Transverse colon (tissue), 4 donors: Measurements from ENCODE around the gene CHMP4B. TPM values are rescaled to one million over a fixed set of nuclear protein-coding genes. Genes with fewer than 3 reads are reported as not detected.

Experiments used
- DNase-seq: peaks from one replicate; pipeline ENCODE4 v3.0.0-alpha.2; 2019
- H3K27ac ChIP-seq, 4 donors: fragments of 200-600 bp; sonication (generic); 2 replicates each; pipeline ENCODE4 v1.5.1; 2016 to 2018; ENCODE audit warnings: inconsistent platforms in 4 of 4
- H3K27me3 ChIP-seq: fragments of 200-600 bp; sonication (generic); 2 replicates; pipeline ENCODE4 v1.5.1; 2017; ENCODE audit warnings: inconsistent platforms
- H3K36me3 ChIP-seq, 4 donors: fragments of 200-600 bp; sonication (generic); 2 replicates each; pipeline ENCODE4 v1.5.1; 2017 to 2019; ENCODE audit warnings: inconsistent platforms in 4 of 4
- H3K4me1 ChIP-seq, 4 donors: fragments of 200-600 bp; sonication (generic); 2 replicates each; pipeline ENCODE4 v1.5.1; 2017 to 2020; ENCODE audit warnings: inconsistent platforms in 4 of 4
- H3K4me3 ChIP-seq, 4 donors: fragments of 200-600 bp; sonication (generic); 1 replicate in 1 of 4; 2 replicates in 3 of 4; pipeline versions ENCODE4 v1.5.1 to v1.6.1; 2017 to 2019; ENCODE audit warnings: inconsistent platforms in 4 of 4
- H3K9me3 ChIP-seq, 2 donors: fragments of 200-600 bp; sonication (generic); 2 replicates each; pipeline ENCODE4 v1.5.1; 2017 to 2019; ENCODE audit warnings: inconsistent platforms in 2 of 2
- EP300 ChIP-seq: sonication (generic); formaldehyde crosslinking; IDR thresholded peaks from one replicate; pipeline ENCODE4 v1.6.1; 2017; ENCODE audit warnings: antibody characterized with exemption, low read depth
- POLR2A ChIP-seq: fragments of 450-650 bp; IDR thresholded peaks from one replicate; pipeline ENCODE4 v1.6.1; 2016; ENCODE audit warnings: antibody characterized with exemption, mild to moderate bottlenecking, moderate library complexity
- POLR2AphosphoS5 ChIP-seq, 3 donors: sonication (generic); formaldehyde crosslinking; IDR thresholded peaks; one replicate each; pipeline ENCODE4 v1.6.1; 2016; ENCODE audit warnings: antibody characterized with exemption in 3 of 3
- WGBS, 2 donors: methylation state at CpG; one replicate each; pipeline ENCODE4 v1.1.5; 2018; ENCODE audit warnings: low coverage in 1 of 2; 5-methylcytosine and 5-hydroxymethylcytosine counted together
- in situ Hi-C, 4 donors: fragments of 200-750 bp; cut with MboI; loops; one replicate each; pipeline versions ENCODE4 v1.15.0 to v1.15.1; 2017; ENCODE audit warnings: low sequenced_read_pairs in 3 of 4, low pct_ligation_motif_present in 1 of 4, low pct_unique_long_range_greater_than_20kb in 1 of 4
- intact Hi-C: fragments of 100-400 bp; cut with DNase I; formaldehyde crosslinking; loops from one replicate; pipeline ENCODE4 v1.15.1; 2023; ENCODE audit warnings: low total_unique reads
- total RNA-seq, 4 donors: library from RNA; depleted of rRNA; stranded (reverse); fragments of >200 nt; gene quantifications; one replicate each; pipeline ENCODE4 v1.1.0, GENCODE V29; 2016
- TF ChIP-seq, protein P1 (sequence below), 5 experiments: fragments of 200-600 bp in 3 of 5; fragments of 450-650 bp in 2 of 5; sonication (generic) in 3 of 5; IDR thresholded peaks; 1 replicate in 2 of 5; 2 replicates in 3 of 5; pipeline ENCODE4 v1.5.1; 2016 to 2017; ENCODE audit warnings: antibody characterized with exemption in 5 of 5, inconsistent platforms in 3 of 5, mild to moderate bottlenecking in 2 of 5, moderate library complexity in 1 of 5

CHMP4B gene
- total RNA-seq, 4 donors from 2014 or later, result 182 to 263 (median 213) TPM

DNA sequence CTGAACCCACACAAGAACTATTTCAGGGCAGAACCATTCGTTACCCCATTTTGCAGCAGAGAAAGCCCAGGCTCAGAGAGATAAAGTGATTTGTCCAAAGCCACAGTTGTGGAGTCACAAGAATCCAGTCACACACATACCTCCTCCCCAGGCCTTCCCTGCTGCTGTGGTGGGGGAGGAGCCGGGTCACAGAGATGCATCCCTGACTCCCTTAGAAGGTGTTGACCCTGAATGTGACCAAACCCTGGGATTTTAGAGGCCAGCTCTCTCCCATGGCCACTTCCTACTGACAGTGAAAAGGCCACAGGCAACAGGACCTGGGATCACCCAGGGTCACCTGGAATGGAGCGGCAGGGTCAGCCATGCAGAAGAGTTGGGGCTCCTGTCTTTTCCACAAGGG lies 48.6 kb downstream of the CHMP4B start:
- in situ Hi-C loops (loop anchor here in 1 of 4 donors (25.0 kb wide), 1 partner anchor 203 kb away; no protein-coding TSS in a partner anchor), intact Hi-C loops (loop anchor here (5.0 kb wide), 1 partner anchor 273 kb away; no protein-coding TSS in a partner anchor)
- WGBS, 2 donors, result 82 to 83% methylated on average over 1 to 3 of the region's 3 CpGs
- Histone ChIP-seq H3K4me1 (peaks cover 5 to 21% (median 6%) of the 10 kb centered on the region in 4 donors), H3K27ac (peak overlapping the region in 2 of 4 donors; percentile 4 to 56), H3K27me3 (no peaks in the 10 kb centered on the region), H3K4me3 (no peak overlapping the region), H3K36me3 (peaks cover 0 to 10% (median 2%) of the 10 kb centered on the region in 4 donors), H3K9me3 (no peaks in the 10 kb centered on the region)
- DNase-seq, result no peak
- TF ChIP-seq POLR2AphosphoS5 (IDR thresholded peaks at IDR 0.05) (no peak), EP300 (no peak), POLR2A (no peak)

DNA sequence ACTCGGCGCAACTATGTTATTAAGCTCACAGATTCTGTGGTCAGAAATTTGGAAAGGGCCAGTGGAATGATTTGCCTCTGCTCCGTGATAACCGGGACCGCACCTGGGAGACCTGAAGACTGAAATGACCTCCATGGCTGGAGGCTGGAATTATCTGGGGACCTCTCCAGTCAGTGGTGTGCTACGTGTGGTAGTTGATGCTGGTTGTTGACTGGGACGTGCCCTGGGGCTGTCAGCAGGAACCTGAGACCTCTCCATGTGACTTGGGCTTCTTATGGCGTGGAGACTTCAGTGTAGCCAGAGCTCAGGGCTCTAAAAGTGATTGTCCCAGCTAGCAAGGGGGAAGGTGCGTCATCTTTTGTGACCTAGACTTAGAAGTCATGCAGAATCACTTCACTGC lies 50.3 kb downstream of the CHMP4B start:
- intact Hi-C loops (loop anchor here (5.0 kb wide), 1 partner anchor 271 kb away; no protein-coding TSS in a partner anchor), in situ Hi-C loops (loop anchor here in 1 of 4 donors (25.0 kb wide), 1 partner anchor 201 kb away; no protein-coding TSS in a partner anchor)
- TF ChIP-seq EP300 (no peak), POLR2A (no peak), POLR2AphosphoS5 (IDR thresholded peaks at IDR 0.05) (no peak)
- TF ChIP-seq, protein P1, sequence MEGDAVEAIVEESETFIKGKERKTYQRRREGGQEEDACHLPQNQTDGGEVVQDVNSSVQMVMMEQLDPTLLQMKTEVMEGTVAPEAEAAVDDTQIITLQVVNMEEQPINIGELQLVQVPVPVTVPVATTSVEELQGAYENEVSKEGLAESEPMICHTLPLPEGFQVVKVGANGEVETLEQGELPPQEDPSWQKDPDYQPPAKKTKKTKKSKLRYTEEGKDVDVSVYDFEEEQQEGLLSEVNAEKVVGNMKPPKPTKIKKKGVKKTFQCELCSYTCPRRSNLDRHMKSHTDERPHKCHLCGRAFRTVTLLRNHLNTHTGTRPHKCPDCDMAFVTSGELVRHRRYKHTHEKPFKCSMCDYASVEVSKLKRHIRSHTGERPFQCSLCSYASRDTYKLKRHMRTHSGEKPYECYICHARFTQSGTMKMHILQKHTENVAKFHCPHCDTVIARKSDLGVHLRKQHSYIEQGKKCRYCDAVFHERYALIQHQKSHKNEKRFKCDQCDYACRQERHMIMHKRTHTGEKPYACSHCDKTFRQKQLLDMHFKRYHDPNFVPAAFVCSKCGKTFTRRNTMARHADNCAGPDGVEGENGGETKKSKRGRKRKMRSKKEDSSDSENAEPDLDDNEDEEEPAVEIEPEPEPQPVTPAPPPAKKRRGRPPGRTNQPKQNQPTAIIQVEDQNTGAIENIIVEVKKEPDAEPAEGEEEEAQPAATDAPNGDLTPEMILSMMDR (IDR thresholded peaks at IDR 0.05), result no peak
- H3K9me3 ChIP-seq, result no peaks in the 10 kb centered on the region
- peaks cover 5 to 21% (median 6%) of the 10 kb centered on the region in 4 donors for H3K4me1 ChIP-seq
- H3K27me3 ChIP-seq, result no peaks in the 10 kb centered on the region
- H3K27ac ChIP-seq, result no peak overlapping the region
- WGBS, 2 donors, result 95% methylated on average over 9 of the region's 9 CpGs; no CpG with 5 or more reads in 1 of the 2 donors
- DNase-seq, result no peak
- no peaks in the 10 kb centered on the region for H3K36me3 ChIP-seq
- no peak overlapping the region for H3K4me3 ChIP-seq

DNA sequence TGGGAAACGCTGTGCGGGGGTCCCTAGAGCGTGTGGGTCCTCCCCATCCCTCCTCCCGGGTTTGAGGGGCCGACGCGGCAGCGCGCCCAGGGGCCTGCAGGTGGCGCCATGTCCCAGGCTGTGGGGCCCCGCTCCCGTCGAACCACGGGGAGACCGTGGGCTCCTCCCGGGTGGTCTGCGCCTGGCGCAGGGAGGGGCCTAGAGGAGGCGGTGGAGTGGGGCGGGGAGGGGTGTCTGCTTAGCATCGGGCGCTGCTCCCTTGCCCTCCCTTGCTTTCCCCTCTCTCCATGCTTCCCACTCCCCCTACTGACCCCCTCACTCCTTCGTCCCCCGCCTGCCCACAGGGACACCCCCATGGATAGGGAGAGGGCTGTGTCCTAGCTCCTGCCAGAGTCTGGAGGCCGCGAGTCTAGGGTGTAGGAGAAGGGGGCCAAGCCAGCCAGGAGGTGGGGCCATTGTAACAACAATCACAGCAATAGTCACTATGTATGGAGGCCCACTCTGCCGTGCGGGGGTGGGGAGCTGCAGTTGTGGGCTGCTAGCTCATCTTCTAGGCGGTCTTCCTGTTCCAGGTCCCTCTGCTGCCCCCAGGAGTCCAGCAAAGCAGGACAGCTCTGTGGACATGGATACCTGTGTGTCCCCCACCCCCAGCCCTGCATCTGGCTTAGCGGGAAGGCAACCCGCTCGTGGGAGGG lies 51.7 kb downstream of the CHMP4B start:
- 27 to 67% methylated on average over 3 to 31 of the region's 32 CpGs for WGBS, 2 donors

DNA sequence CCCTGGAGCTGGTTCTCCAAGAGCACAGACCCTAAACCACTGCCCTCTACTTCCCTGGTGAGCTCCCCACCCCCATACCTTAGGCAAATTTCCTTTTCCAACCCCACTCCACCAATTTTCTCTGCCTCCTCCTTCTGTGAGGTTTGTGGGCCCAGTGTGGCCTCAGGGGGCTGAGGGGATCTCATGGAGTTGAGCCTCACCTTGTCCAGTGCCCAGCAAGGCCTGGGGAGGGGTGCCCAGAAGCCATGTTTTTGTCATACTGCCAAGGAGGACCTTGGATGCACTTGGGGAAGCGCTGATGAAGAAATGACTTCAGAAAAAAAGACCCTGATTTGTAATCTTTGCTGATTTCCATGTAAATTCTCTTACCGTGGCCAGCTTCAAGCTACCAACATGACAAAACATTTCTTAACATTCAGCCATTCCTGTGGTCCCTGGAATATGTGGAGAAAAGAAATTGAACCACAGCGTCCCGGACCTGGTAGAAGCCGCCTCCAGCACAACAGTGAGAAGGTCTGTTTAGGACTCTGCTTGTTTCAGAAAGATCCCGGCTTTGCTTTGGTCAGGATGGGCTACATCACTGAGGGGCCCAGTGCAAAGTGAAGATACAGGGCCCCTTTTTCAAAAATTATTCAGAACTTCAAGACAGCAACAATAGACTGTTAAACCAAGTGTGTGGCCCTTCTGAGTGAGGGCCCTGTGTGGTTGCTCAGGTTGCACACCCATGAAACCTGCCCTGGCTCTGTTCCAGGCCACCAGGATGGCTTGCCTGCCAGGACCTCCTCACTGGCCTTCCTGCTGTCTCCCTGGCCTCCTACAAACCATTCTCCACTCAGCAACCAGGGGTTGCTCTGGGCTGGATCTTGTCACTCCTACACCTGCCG lies 52.5 kb downstream of the CHMP4B start:
- WGBS, 2 donors, result 87 to 100% methylated on average over 1 to 7 of the region's 7 CpGs
- DNase-seq, result peak; percentile 37
- no peaks in the 10 kb centered on the region for H3K27me3 ChIP-seq
- no peaks in the 10 kb centered on the region for H3K9me3 ChIP-seq
- TF ChIP-seq, protein P1 (IDR thresholded peaks at IDR 0.05), result no peak
- TF ChIP-seq EP300 (no peak), POLR2A (no peak)
- no peaks in the 10 kb centered on the region for H3K36me3 ChIP-seq
- peaks cover 5 to 18% (median 6%) of the 10 kb centered on the region in 4 donors for H3K4me1 ChIP-seq
- in situ Hi-C loops, result loop anchor here in 1 of 4 donors (25.0 kb wide), 1 partner anchor 199 kb away; no protein-coding TSS in a partner anchor
- H3K4me3 ChIP-seq, result no peak overlapping the region
- intact Hi-C loops, result loop anchor here (2.0 to 5.0 kb wide), 2 partner anchors 203 to 269 kb away; no protein-coding TSS in a partner anchor
- H3K27ac ChIP-seq, result no peak overlapping the region

More for the DNA sequence above, 51.7 kb downstream of the CHMP4B start:
- no peaks in the 10 kb centered on the region for H3K9me3 ChIP-seq
- H3K27me3 ChIP-seq, result no peaks in the 10 kb centered on the region
- H3K4me3 ChIP-seq, result peak overlapping the region in 1 of 4 donors; percentile 12
- H3K4me1 ChIP-seq, result peaks cover 5 to 21% (median 6%) of the 10 kb centered on the region in 4 donors
- intact Hi-C loops (loop anchor here (2.0 to 5.0 kb wide), 2 partner anchors 204 to 269 kb away; no protein-coding TSS in a partner anchor), in situ Hi-C loops (loop anchor here in 1 of 4 donors (25.0 kb wide), 1 partner anchor 199 kb away; no protein-coding TSS in a partner anchor)
- TF ChIP-seq, protein P1 (IDR thresholded peaks at IDR 0.05), result peak; percentile 68 to 80 (median 72)
- TF ChIP-seq POLR2A, result no peak
- TF ChIP-seq POLR2AphosphoS5 (IDR thresholded peaks at IDR 0.05), result no peak
- peak; percentile 62 for DNase-seq
- no peaks in the 10 kb centered on the region for H3K36me3 ChIP-seq
- no peak overlapping the region for H3K27ac ChIP-seq
